ENCODE measurements around the gene CAMSAP2. TPM values are rescaled to one million over a fixed set of nuclear protein-coding genes. Genes with fewer than 3 reads are reported as not detected.

Gene CAMSAP2
- total and polyA plus RNA-seq, 2 donors (not counting 3 experiments of a cell fraction or from before 2014, with no cell fraction given), result 6.7 to 45.5 TPM

GRCh38 chr1:200909071-200909470 is 170.4 kb downstream of the CAMSAP2 start:
- FAIRE-seq, result no peak
- Histone ChIP-seq H3K79me2 (ENCODE audit: control insufficient read depth, insufficient read depth, low read length) (no peaks in the 10 kb centered on the region), H3K9me1 (replicated peaks; ENCODE audit: control insufficient read depth, extremely low read depth, insufficient read depth, low read length) (no peaks in the 10 kb centered on the region), H3K27me3 (ENCODE audit: control insufficient read depth in 2 of 2, insufficient read depth in 2 of 2, low read length in 2 of 2) (peaks cover 0 to 3% of the 10 kb centered on the region in 2 experiments), H3K9ac (replicated peaks; ENCODE audit: extremely low read depth, insufficient read depth, low read length) (no peak overlapping the region), H3K36me3 (ENCODE audit: control insufficient read depth in 2 of 2, extremely low read depth in 1 of 2, insufficient read depth in 2 of 2, low read length in 2 of 2) (no peaks in the 10 kb centered on the region), H2AFZ (ENCODE audit: low read depth, low read length) (no peak overlapping the region), H3K4me3 (replicated peaks in 1 of 3; ENCODE audit: insufficient read depth in 1 of 3, low read depth in 1 of 3, low read length in 3 of 3) (no peak overlapping the region), H3K4me2 (ENCODE audit: insufficient read depth, low read length) (no peak overlapping the region), H4K20me1 (replicated peaks; ENCODE audit: control insufficient read depth, extremely low read depth, insufficient read depth, low read length) (no peaks in the 10 kb centered on the region), H3K9me3 (replicated peaks; ENCODE audit: control insufficient read depth, insufficient read depth, low read length) (no peaks in the 10 kb centered on the region), H3K4me1 (ENCODE audit: control insufficient read depth, extremely low read depth, insufficient read depth, low read length) (no peaks in the 10 kb centered on the region), H3K27ac (ENCODE audit: insufficient read depth, low read depth, low read length) (no peak overlapping the region)
- intact Hi-C loops (cut with micrococcal nuclease) (no loop called here), dilution Hi-C loops (cut with MboI; ENCODE audit: extremely low pct_ligation_motif_present, low sequenced_read_pairs) (no loop called here)
- ChIA-PET CTCF (no interaction called here), POLR2A (no interaction called here)
- TF ChIP-seq JUN (IDR thresholded peaks at IDR 0.05; ENCODE audit: borderline replicate concordance, insufficient read depth, insufficient read length, low read depth) (no peak), POLR2A (IDR thresholded peaks at IDR 0.05; ENCODE audit: low read depth, low read length) (no peak), MAX (IDR thresholded peaks at IDR 0.05; ENCODE audit: insufficient read depth, insufficient read length) (no peak), CTCF (IDR thresholded peaks at IDR 0.05; ENCODE audit: extremely low read depth in 1 of 2, insufficient read depth in 1 of 2, low read depth in 1 of 2, low read length in 2 of 2) (no peak)
- no peak for DNase-seq (ENCODE audit: low read depth, low spot score)
- BruUV-seq (replicated peaks), result no TSS peak

GRCh38 chr1:200909757-200910239 is 171.1 kb downstream of the CAMSAP2 start:
- Histone ChIP-seq H3K27me3 (ENCODE audit: control insufficient read depth in 2 of 2, insufficient read depth in 2 of 2, low read length in 2 of 2) (peaks cover 0 to 3% of the 10 kb centered on the region in 2 experiments), H3K9ac (replicated peaks; ENCODE audit: extremely low read depth, insufficient read depth, low read length) (no peak overlapping the region), H3K36me3 (ENCODE audit: control insufficient read depth in 2 of 2, extremely low read depth in 1 of 2, insufficient read depth in 2 of 2, low read length in 2 of 2) (no peaks in the 10 kb centered on the region), H3K27ac (ENCODE audit: insufficient read depth, low read depth, low read length) (no peak overlapping the region), H4K20me1 (replicated peaks; ENCODE audit: control insufficient read depth, extremely low read depth, insufficient read depth, low read length) (no peaks in the 10 kb centered on the region), H3K4me2 (ENCODE audit: insufficient read depth, low read length) (no peak overlapping the region), H3K79me2 (ENCODE audit: control insufficient read depth, insufficient read depth, low read length) (no peaks in the 10 kb centered on the region), H3K9me3 (replicated peaks; ENCODE audit: control insufficient read depth, insufficient read depth, low read length) (no peaks in the 10 kb centered on the region), H3K4me1 (ENCODE audit: control insufficient read depth, extremely low read depth, insufficient read depth, low read length) (no peaks in the 10 kb centered on the region), H3K4me3 (replicated peaks in 1 of 3; ENCODE audit: insufficient read depth in 1 of 3, low read depth in 1 of 3, low read length in 3 of 3) (no peak overlapping the region), H2AFZ (ENCODE audit: low read depth, low read length) (no peak overlapping the region), H3K9me1 (replicated peaks; ENCODE audit: control insufficient read depth, extremely low read depth, insufficient read depth, low read length) (no peaks in the 10 kb centered on the region)
- POLR2A ChIA-PET, result no interaction called here
- no peak for FAIRE-seq
- no peak for TF ChIP-seq POLR2A (IDR thresholded peaks at IDR 0.05; ENCODE audit: low read depth, low read length)
- no peak for TF ChIP-seq EZH2 (IDR thresholded peaks at IDR 0.05; ENCODE audit: borderline replicate concordance, low read depth, low read length, severe bottlenecking)
- TF ChIP-seq POLR2AphosphoS5 (IDR thresholded peaks at IDR 0.05; ENCODE audit: insufficient read depth, low read depth, low read length), result no peak
- no peak for TF ChIP-seq MAX (IDR thresholded peaks at IDR 0.05; ENCODE audit: insufficient read depth, insufficient read length)
- TF ChIP-seq CTCF (IDR thresholded peaks at IDR 0.05; ENCODE audit: extremely low read depth in 1 of 2, insufficient read depth in 1 of 2, low read depth in 1 of 2, low read length in 2 of 2), result no peak
- TF ChIP-seq GATA2 (IDR thresholded peaks at IDR 0.05; ENCODE audit: insufficient read depth, insufficient read length, low read depth, low read length), result no peak
- TF ChIP-seq JUN (IDR thresholded peaks at IDR 0.05; ENCODE audit: borderline replicate concordance, insufficient read depth, insufficient read length, low read depth), result no peak
- no peak for TF ChIP-seq MYC (IDR thresholded peaks at IDR 0.05; ENCODE audit: low read depth, low read length)
- no peak for TF ChIP-seq FOS (IDR thresholded peaks at IDR 0.05; ENCODE audit: borderline replicate concordance, insufficient read depth, low read length)
- no TSS peak for BruUV-seq (replicated peaks)
- intact Hi-C loops (cut with micrococcal nuclease) (no loop called here), dilution Hi-C loops (cut with MboI; ENCODE audit: extremely low pct_ligation_motif_present, low sequenced_read_pairs) (no loop called here)
- no peak for DNase-seq (ENCODE audit: low read depth, low spot score)
- CTCF ChIA-PET, result no interaction called here

Data from endothelial cell of umbilical vein (primary cell).